Neural crest cell (in vitro differentiated cells): ENCODE results near the gene YIPF4. TPM values are rescaled to one million over a fixed set of nuclear protein-coding genes. Genes with fewer than 3 reads are reported as not detected.

Experiments used
- DNase-seq: peaks from one replicate; pipeline ENCODE4 v3.0.0; 2021; ENCODE audit warnings: low read depth, mixed read lengths, low spot score
- H3K27ac Mint-ChIP-seq: one replicate; pipeline ENCODE4 v1.8.0; 2021; ENCODE audit warnings: mild to moderate bottlenecking, mixed read lengths; ENCODE audit not compliant: unreplicated experiment
- H3K27me3 Mint-ChIP-seq: 2 replicates; pipeline ENCODE4 v1.8.0; 2021; ENCODE audit warnings: low read depth, mild to moderate bottlenecking, mixed read lengths
- H3K36me3 Mint-ChIP-seq: 2 replicates; pipeline ENCODE4 v1.8.0; 2021; ENCODE audit warnings: low read depth, mild to moderate bottlenecking, mixed read lengths
- H3K4me1 Mint-ChIP-seq: 2 replicates; pipeline ENCODE4 v1.8.0; 2021; ENCODE audit warnings: mixed read lengths
- H3K4me3 Mint-ChIP-seq: one replicate; pipeline ENCODE4 v1.8.0; 2021; ENCODE audit warnings: mild to moderate bottlenecking, mixed read lengths
- H3K9me3 Mint-ChIP-seq: 2 replicates; pipeline ENCODE4 v1.8.0; 2021; ENCODE audit warnings: mixed read lengths
- total RNA-seq: library from RNA; stranded (reverse); gene quantifications from 2 replicates; pipeline ENCODE4 v1.2.1, GENCODE V29; 2021
- TF ChIP-seq, protein P1 (sequence below): fragments of 200-600 bp; sonication (generic); conservative IDR thresholded peaks from 2 replicates; pipeline ENCODE4 v1.5.0; 2021; ENCODE audit warnings: antibody characterized with exemption, mild to moderate bottlenecking

YIPF4 gene
- total RNA-seq, 1 donor from 2014 or later = 27.8 TPM

DNA sequence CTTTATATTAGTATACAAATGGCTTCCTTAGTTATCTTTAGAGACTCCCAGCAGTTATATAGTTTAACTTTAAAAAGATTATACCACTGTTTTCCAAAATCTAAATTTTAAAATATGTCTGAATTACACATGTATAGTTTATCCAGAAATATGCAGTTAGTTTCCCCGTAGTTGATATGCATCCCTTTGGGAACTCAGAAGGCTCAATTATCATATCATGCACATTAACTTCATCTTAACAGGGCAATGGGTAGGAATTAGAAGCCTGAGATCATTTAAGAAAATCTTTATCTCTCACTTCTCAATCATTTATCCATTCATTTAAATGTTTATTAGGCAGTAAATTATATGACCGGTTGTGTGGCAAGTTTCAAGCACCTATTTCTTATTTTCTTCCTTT is 40.2 kb upstream of the YIPF4 start:
- DNase-seq = no peak
- Mint-ChIP-seq H3K4me3 (no peak overlapping the region), H3K36me3 (no peaks in the 10 kb centered on the region), H3K9me3 (no peaks in the 10 kb centered on the region), H3K27me3 (no peaks in the 10 kb centered on the region), H3K4me1 (peaks cover 8% of the 10 kb centered on the region), H3K27ac (no peak overlapping the region)
- TF ChIP-seq, protein P1, sequence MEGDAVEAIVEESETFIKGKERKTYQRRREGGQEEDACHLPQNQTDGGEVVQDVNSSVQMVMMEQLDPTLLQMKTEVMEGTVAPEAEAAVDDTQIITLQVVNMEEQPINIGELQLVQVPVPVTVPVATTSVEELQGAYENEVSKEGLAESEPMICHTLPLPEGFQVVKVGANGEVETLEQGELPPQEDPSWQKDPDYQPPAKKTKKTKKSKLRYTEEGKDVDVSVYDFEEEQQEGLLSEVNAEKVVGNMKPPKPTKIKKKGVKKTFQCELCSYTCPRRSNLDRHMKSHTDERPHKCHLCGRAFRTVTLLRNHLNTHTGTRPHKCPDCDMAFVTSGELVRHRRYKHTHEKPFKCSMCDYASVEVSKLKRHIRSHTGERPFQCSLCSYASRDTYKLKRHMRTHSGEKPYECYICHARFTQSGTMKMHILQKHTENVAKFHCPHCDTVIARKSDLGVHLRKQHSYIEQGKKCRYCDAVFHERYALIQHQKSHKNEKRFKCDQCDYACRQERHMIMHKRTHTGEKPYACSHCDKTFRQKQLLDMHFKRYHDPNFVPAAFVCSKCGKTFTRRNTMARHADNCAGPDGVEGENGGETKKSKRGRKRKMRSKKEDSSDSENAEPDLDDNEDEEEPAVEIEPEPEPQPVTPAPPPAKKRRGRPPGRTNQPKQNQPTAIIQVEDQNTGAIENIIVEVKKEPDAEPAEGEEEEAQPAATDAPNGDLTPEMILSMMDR = no peak

DNA sequence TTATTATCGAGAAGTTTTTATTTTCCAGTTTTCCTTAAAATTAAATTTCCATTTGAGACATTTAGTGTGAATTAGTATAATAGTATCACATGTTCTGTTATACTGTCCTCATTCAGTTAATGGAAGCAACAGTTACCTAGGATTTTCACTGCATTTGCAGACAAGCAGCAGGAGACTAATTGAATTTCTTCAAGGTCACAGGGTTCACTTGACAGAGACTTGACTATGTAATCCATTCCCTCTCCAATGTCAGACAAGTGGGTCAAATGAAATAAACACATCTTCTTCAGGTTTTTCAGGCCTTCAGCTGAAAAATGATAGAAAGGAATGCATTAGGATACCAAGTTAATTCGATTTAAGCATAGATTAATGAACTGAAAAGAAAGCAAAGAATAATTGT is 39.7 kb upstream of the YIPF4 start:
- no peaks in the 10 kb centered on the region for H3K36me3 Mint-ChIP-seq
- TF ChIP-seq, protein P1 = no peak
- no peak overlapping the region for H3K4me3 Mint-ChIP-seq
- H3K27me3 Mint-ChIP-seq = no peaks in the 10 kb centered on the region
- peaks cover 8% of the 10 kb centered on the region for H3K4me1 Mint-ChIP-seq
- DNase-seq = no peak
- H3K9me3 Mint-ChIP-seq = no peaks in the 10 kb centered on the region
- no peak overlapping the region for H3K27ac Mint-ChIP-seq

DNA sequence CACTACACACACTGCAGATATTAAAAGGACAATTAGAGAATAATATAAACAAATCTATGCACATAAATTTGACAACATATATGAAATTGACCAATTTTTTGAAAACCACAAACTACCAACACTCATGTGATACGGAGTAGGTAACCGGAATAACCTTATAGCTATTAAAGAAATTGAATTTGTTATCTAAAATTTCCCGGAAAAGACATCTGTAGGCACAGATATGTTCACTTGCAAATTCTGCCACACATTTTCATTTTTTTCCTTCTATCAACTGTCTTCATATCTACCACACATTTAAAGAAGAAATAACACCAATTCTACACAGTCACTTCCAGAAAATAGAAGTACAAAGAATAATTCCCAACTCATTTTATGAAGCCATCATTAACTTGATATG is 35.4 kb upstream of the YIPF4 start:
- Mint-ChIP-seq H3K4me3 (no peak overlapping the region), H3K4me1 (no peaks in the 10 kb centered on the region), H3K36me3 (no peaks in the 10 kb centered on the region), H3K27me3 (no peaks in the 10 kb centered on the region), H3K9me3 (no peaks in the 10 kb centered on the region), H3K27ac (no peak overlapping the region)
- TF ChIP-seq, protein P1 = no peak
- DNase-seq = no peak

DNA sequence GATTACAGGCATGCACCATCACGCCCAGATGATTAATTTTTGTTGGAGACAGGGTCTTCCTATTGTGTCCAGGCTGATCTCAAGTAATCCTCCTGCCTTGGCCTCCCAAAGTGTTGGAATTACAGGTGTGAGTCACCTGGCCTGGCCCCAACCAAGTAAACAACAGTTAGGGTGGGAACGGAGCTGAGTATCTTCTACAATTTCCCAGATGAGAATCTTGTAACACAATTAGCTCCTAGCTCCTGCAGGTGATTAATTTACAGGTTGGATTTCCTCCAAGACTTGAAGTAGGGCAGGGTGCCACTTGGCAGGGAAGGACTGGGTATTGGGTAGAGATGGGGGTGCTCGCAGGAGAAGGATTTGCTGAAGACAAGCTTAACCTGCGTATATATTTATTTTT is 30.8 kb upstream of the YIPF4 start:
- Mint-ChIP-seq H3K36me3 (no peaks in the 10 kb centered on the region), H3K4me3 (no peak overlapping the region), H3K27me3 (no peaks in the 10 kb centered on the region), H3K9me3 (no peaks in the 10 kb centered on the region), H3K4me1 (no peaks in the 10 kb centered on the region), H3K27ac (no peak overlapping the region)
- TF ChIP-seq, protein P1 = no peak
- no peak for DNase-seq

DNA sequence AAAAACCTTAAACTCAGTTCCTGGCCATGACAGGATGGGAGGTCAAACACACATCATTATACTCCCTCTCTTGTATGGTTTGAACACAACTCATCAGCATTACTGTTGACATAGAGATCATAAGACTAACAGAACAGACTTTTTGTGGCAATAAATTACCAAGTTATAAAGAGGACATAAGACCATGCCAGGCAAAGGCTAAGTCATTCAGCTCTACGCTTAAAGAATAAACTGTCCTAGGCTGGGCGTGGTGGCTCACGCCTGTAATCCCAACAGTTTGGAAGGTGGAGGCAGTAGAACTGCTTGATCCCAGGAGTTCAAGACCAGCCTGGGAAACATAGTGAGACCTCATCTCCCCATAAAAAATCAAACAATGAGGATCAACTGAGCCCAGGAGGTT is 29.4 kb upstream of the YIPF4 start:
- no peaks in the 10 kb centered on the region for H3K27me3 Mint-ChIP-seq
- no peaks in the 10 kb centered on the region for H3K9me3 Mint-ChIP-seq
- no peak overlapping the region for H3K27ac Mint-ChIP-seq
- no peaks in the 10 kb centered on the region for H3K36me3 Mint-ChIP-seq
- DNase-seq = no peak
- H3K4me1 Mint-ChIP-seq = no peaks in the 10 kb centered on the region
- TF ChIP-seq, protein P1 = no peak
- H3K4me3 Mint-ChIP-seq = no peak overlapping the region

DNA sequence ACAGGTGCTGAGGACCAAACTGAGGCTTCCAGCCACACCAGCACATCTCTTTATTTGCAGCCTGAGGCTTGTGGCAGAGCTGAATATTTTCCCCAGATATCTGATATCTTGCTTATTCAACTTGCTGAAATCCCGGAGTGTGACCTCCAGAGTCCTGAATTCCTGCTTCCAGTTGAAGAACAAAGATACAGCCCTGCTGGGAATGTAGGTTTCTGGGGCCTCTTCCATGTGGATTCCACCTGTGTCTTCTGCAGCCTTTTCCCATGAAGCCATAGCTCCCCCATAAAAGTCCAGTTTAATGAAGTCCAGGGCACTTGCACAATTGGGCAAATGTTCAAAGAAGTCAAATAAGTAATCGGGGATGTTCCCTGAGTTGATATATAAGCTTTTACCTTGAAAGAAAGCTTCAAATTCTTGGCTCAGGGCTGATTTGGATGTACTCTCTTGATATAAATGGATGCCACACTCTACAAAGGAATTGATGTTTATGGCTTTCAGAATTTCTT is 27.9 kb upstream of the YIPF4 start:
- Mint-ChIP-seq H3K27ac (no peak overlapping the region), H3K4me1 (no peaks in the 10 kb centered on the region), H3K27me3 (no peaks in the 10 kb centered on the region), H3K4me3 (no peak overlapping the region), H3K36me3 (no peaks in the 10 kb centered on the region), H3K9me3 (no peaks in the 10 kb centered on the region)
- no peak for DNase-seq
- TF ChIP-seq, protein P1 = no peak
